ENCODE data around the gene FHOD3. TPM values are rescaled to one million over a fixed set of nuclear protein-coding genes. Genes with fewer than 3 reads are reported as not detected.
"Not testable (repeated sequence)": the region's sequence is repeated elsewhere in the genome, so short reads cannot be mapped to it uniquely, and the experiment has no call there.

FHOD3 gene
- total and polyA plus RNA-seq, 10 donors: 1.2 to 2.7 (median 1.9) TPM

GRCh38 chr18:36355511-36355910 lies 58.0 kb downstream of the FHOD3 start:
- DNase-seq: no peak
- H3K36me3 ChIP-seq: no peaks in the 10 kb centered on the region
- H3K9me3 ChIP-seq: peaks cover 0 to 5% (median 0%) of the 10 kb centered on the region in 8 donors
- H3K4me1 ChIP-seq: no peaks in the 10 kb centered on the region
- no peak overlapping the region for H3K4me3 ChIP-seq
- 71 to 90% (median 78%) methylated on average over 7 of the region's 7 CpGs for WGBS, 5 donors
- H3K27ac ChIP-seq: no peak overlapping the region
- TF ChIP-seq CTCF (IDR thresholded peaks at IDR 0.05 in 8 of 11, conservative IDR thresholded peaks at IDR 0.05 in 3 of 11) (no peak), POLR2A (IDR thresholded peaks at IDR 0.05) (no peak), POLR2AphosphoS5 (IDR thresholded peaks at IDR 0.05) (no peak)
- intact Hi-C loops (cut with DNase I; ENCODE audit: low total_unique reads): no loop called here
- peaks cover 0 to 43% (median 0%) of the 10 kb centered on the region in 7 donors for H3K27me3 ChIP-seq (replicated peaks in 1 of 7)

GRCh38 chr18:36356741-36357140 lies 59.2 kb downstream of the FHOD3 start:
- H3K27ac ChIP-seq; DNase-seq; H3K9me3 ChIP-seq; H3K4me3 ChIP-seq; intact Hi-C loops (cut with DNase I; ENCODE audit: low total_unique reads); H3K4me1 ChIP-seq; H3K36me3 ChIP-seq: not testable (repeated sequence)
- 81 to 97% (median 84%) methylated on average over 6 of the region's 6 CpGs for WGBS, 5 donors
- H3K27me3 ChIP-seq (replicated peaks in 1 of 7): peaks cover 0 to 32% (median 0%) of the 10 kb centered on the region in 7 donors

- no peaks in the 10 kb centered on the region for H3K4me1 ChIP-seq
- intact Hi-C loops (cut with DNase I; ENCODE audit: low total_unique reads): no loop called here
- no peak overlapping the region for H3K27ac ChIP-seq
- TF ChIP-seq POLR2A (IDR thresholded peaks at IDR 0.05): no peak
- no peak for TF ChIP-seq CTCF (IDR thresholded peaks at IDR 0.05 in 8 of 11, conservative IDR thresholded peaks at IDR 0.05 in 3 of 11)
- TF ChIP-seq POLR2AphosphoS5 (IDR thresholded peaks at IDR 0.05): no peak
- H3K36me3 ChIP-seq: no peaks in the 10 kb centered on the region
- DNase-seq: no peak
- WGBS, 5 donors: 70 to 91% (median 78%) methylated on average over 1 of the region's 1 CpG
- peaks cover 0 to 20% (median 0%) of the 10 kb centered on the region in 7 donors for H3K27me3 ChIP-seq (replicated peaks in 1 of 7)
- H3K9me3 ChIP-seq: peaks cover 0 to 10% (median 0%) of the 10 kb centered on the region in 8 donors
- no peak overlapping the region for H3K4me3 ChIP-seq
Measured at GRCh38 chr18:36358141-36358540, 60.6 kb downstream of the FHOD3 start.

- H3K4me1 ChIP-seq: no peaks in the 10 kb centered on the region
- 60 to 95% (median 84%) methylated on average over 1 of the region's 1 CpG for WGBS, 5 donors
- H3K4me3 ChIP-seq: no peak overlapping the region
- H3K9me3 ChIP-seq: peaks cover 0 to 8% (median 0%) of the 10 kb centered on the region in 8 donors
- H3K36me3 ChIP-seq: no peaks in the 10 kb centered on the region
- H3K27me3 ChIP-seq (replicated peaks in 1 of 7): peaks cover 0 to 21% (median 0%) of the 10 kb centered on the region in 7 donors
- H3K27ac ChIP-seq: no peak overlapping the region
- no peak for DNase-seq
- intact Hi-C loops (cut with DNase I; ENCODE audit: low total_unique reads): no loop called here
- TF ChIP-seq POLR2AphosphoS5 (IDR thresholded peaks at IDR 0.05) (no peak), CTCF (IDR thresholded peaks at IDR 0.05 in 8 of 11, conservative IDR thresholded peaks at IDR 0.05 in 3 of 11) (no peak), POLR2A (IDR thresholded peaks at IDR 0.05) (no peak)
Measured at GRCh38 chr18:36360256-36360909, 62.9 kb downstream of the FHOD3 start.

Measured in spleen (tissue), 11 donors.